Choroid plexus epithelial cell (primary cell): ENCODE measurements around the gene UBXN6.

Experiments used
- DNase-seq: peaks from one replicate; pipeline ENCODE4 v3.0.0-alpha.2; 2010; ENCODE audit warnings: low read depth
- H3K4me3 ChIP-seq: 2 replicates; pipeline ENCODE4 v1.5.1; 2011; ENCODE audit warnings: low read depth, mild to moderate bottlenecking, control low read depth, low read length, moderate library complexity
- CTCF ChIP-seq: conservative IDR thresholded peaks from 2 replicates; pipeline ENCODE4 v1.5.1; 2011; ENCODE audit warnings: low read depth, mild to moderate bottlenecking, control low read depth, inconsistent platforms, low read length, moderate library complexity

The UBXN6 gene

DNA sequence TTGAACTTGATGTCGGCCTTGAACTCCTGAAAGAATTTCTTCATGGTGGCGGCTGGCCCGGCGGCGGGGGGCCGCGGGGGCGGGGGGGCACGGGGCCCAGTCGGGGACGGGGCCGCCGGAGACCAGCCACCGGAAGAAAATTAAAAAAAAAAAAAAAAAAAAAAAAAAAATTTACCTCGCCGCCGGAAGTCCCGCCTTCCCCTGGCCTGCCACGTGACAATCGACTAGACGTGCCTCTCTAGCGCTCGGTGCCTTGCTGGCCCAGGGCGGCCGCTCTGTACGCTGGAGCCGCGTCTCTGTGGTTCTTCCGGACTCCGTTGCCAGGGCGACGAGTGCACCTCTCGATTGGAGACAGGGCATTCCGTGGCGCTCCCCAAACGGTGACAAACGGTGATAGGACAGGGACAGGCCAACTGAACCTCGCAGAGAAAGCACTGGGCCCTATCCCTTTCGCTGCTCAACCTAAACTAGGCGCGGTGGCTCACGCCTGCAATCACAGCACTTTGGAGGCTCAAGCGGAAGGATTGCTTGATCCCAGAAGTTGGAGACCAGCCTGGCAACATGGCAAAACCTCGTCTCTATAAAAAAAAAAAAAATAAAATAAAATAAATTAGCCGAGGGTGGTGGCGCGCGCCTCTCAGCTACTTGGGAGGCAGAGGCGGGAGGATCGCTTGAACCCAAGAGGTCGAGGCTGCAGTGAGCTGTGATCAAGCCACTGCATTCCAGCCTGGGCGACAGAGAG lies at the start of gene UBXN6:
TSS of gene UBXN6 (minus strand) at position 141 of the 742 bp plus-strand sequence. CDS start at position 44, 97 bp downstream.
- DNase-seq = peak; percentile 99
- H3K4me3 ChIP-seq = peak within 1 kb of the TSS; percentile 77
- TF ChIP-seq CTCF = peak; percentile 23

DNA sequence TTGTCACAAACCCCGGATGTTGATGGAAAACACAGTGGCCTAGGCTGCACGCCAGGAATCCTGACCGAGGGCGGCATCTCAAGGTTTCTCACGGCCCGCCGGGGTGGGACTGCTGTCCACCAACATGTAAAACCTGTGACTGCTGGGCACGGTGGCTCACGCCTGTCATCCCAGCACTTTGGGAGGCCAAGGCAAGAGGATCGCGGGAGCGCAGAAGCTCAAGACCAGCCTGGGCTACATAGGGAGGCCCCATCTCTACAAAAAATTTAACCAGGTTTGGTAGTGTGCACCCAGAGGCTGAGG lies 49.5 kb upstream of the UBXN6 start:
- TF ChIP-seq CTCF = no peak
- H3K4me3 ChIP-seq = no peak overlapping the region
- no peak for DNase-seq

DNA sequence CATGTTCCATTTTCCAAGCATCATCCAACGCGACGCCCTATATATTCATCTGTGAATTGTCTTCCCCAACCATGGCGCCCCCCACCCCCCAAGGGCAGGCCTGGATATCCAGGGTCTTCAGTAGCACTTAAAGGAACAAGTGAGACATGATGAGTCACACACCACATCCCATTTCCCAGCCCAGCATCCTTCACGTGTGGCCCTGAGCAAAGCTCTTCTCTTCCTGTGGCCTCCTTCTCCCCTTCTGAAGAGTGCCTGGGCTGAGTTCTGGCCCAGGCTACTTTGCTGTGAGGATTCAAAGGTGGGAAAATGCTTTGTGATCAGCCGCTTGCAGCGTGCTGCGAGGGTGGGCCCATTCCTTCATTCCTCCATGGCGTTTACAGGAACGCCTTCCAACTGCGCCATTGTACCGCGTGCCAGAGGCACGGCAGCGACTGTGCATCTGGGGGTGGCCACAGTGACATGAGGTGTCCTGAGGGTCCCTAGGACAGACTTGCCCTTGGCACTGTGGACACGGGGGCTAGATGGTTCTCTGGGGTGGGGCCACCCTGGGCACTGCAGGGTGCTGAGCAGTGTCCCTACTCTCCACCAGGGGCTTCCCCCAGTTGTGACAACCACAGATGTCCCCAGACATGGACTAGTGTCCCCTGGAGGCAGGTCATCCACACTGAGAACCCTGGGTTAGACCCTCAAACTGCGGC lies 49.0 kb upstream of the UBXN6 start:
- peak; percentile 69 for DNase-seq
- no peak for TF ChIP-seq CTCF
- no peak overlapping the region for H3K4me3 ChIP-seq

GRCh38 chr19:4505570-4506448 lies 48.2 kb upstream of the UBXN6 start:
- no peak for DNase-seq
- no peak overlapping the region for H3K4me3 ChIP-seq
- TF ChIP-seq CTCF = no peak

GRCh38 chr19:4504891-4505569 lies 47.4 kb upstream of the UBXN6 start:
- DNase-seq = no peak
- H3K4me3 ChIP-seq = no peak overlapping the region
- TF ChIP-seq CTCF = no peak

DNA sequence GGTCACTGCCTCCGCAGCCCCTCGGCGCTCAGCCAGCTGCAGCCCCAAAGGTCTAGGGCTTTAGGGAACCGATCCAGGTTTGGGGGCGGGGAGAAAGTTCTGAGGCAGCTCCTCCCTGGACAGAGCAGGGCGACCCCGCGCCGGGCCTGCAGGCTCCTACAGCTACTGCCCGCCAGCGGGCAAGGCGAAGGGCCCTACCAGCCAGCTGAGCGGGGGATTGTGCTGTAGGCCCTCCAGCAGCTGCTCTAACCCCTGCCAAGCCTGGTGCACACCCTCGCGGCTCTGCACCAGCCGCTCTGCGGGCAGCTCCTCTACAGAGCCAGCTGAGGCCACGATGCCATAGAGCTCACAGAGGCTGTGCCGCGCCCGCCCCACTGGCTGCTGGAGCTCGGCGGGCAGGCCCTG lies 46.7 kb upstream of the UBXN6 start:
- no peak for DNase-seq
- no peak for TF ChIP-seq CTCF

More for the DNA sequence above, 46.7 kb upstream of the UBXN6 start:
- no peak overlapping the region for H3K4me3 ChIP-seq
